GM12878 (cell line): ENCODE data around the gene ARMH1. TPM values are rescaled to one million over a fixed set of nuclear protein-coding genes. Genes with fewer than 3 reads are reported as not detected.

Experiments
- ATAC-seq: fragments of 200-7000 bp; cut with Tn5 transposase; 3 replicates; pipeline ENCODE4 v1.9.1; 2020; ENCODE audit warnings: mild to moderate bottlenecking, moderate library complexity
- BruUV-seq: library from RNA; stranded (reverse); fragments of 400-500 nt; replicated peaks from 2 replicates; lab custom pipeline; 2021; lab: Mats Ljungman, UMichigan
- CTCF ChIA-PET: fragments of 300-600 bp; sonication (Branson Sonifier 250); formaldehyde crosslinking; extraction: SDS; loops from one replicate; lab custom pipeline; 2021; ENCODE audit warnings: inconsistent platforms; lab: Yijun Ruan, JAX
- POLR2A ChIA-PET: fragments of 350-600 bp; formaldehyde crosslinking; extraction: SDS; loops from one replicate; lab custom pipeline; 2021; ENCODE audit warnings: inconsistent platforms; lab: Charles Lee
- RAD21 ChIA-PET: fragments of 300-600 bp; sonication (Branson Sonifier 250); formaldehyde crosslinking; loops from one replicate; lab custom pipeline; 2023; ENCODE audit warnings: antibody characterized with exemption; ENCODE audit not compliant: unreplicated experiment; lab: Charles Lee
- SMC1A ChIA-PET: fragments of 300-600 bp; sonication (Branson Sonifier 250); formaldehyde crosslinking; loops from one replicate; lab custom pipeline; 2023; ENCODE audit not compliant: unreplicated experiment, uncharacterized antibody; lab: Charles Lee
- DNase-seq: peaks from one replicate; pipeline ENCODE4 v3.0.0-alpha.2; 2011; ENCODE audit warnings: low read depth, low spot score
- FAIRE-seq: peaks from 3 replicates; lab custom pipeline; 2011; peaks lifted over from hg19 to GRCh38; lab: Jason Lieb, UNC
- H2AFZ ChIP-seq: 2 replicates; pipeline ENCODE4 v1.6.0; 2011; ENCODE audit warnings: low read depth, low read length, control low read depth; ENCODE audit not compliant: control insufficient read depth
- H3K27ac ChIP-seq: 2 replicates; pipeline ENCODE4 v1.5.1; 2011; ENCODE audit warnings: control low read depth; ENCODE audit not compliant: control insufficient read depth, insufficient read depth
- H3K27me3 ChIP-seq, 2 experiments: replicated peaks in 1 of 2; 2 replicates each; pipeline versions ENCODE4 v1.6.0 to v1.6.1; 2011; ENCODE audit warnings: low read length in 1 of 2; ENCODE audit not compliant: control insufficient read depth in 2 of 2, insufficient read depth in 2 of 2
- H3K36me3 ChIP-seq, 2 experiments: 2 replicates each; pipeline ENCODE4 v1.5.1; 2011; ENCODE audit warnings: low read length in 1 of 2; ENCODE audit not compliant: control insufficient read depth in 2 of 2, insufficient read depth in 2 of 2
- H3K4me1 ChIP-seq: 2 replicates; pipeline ENCODE4 v1.6.1; 2011; ENCODE audit warnings: mild to moderate bottlenecking, low read length, moderate library complexity, mixed read lengths; ENCODE audit not compliant: control insufficient read depth, insufficient read depth
- H3K4me2 ChIP-seq: 2 replicates; pipeline ENCODE4 v1.6.0; 2011; ENCODE audit warnings: control low read depth; ENCODE audit not compliant: control insufficient read depth, insufficient read depth
- H3K4me3 ChIP-seq: fragments of 200-600 bp; sonication (generic); 2 replicates; pipeline ENCODE4 v1.5.1; 2016
- H3K79me2 ChIP-seq: 2 replicates; pipeline ENCODE4 v1.6.0; 2011; ENCODE audit warnings: low read length; ENCODE audit not compliant: control insufficient read depth, insufficient read depth
- H3K9ac ChIP-seq: 2 replicates; pipeline ENCODE4 v1.8.0; 2011; ENCODE audit warnings: low read length, control low read depth, mixed read lengths; ENCODE audit not compliant: control insufficient read depth, insufficient read depth
- H3K9me3 ChIP-seq: replicated peaks from 3 replicates; pipeline ENCODE4 v1.5.1; 2011; ENCODE audit warnings: mild to moderate bottlenecking, low read length; ENCODE audit not compliant: control insufficient read depth, insufficient read depth
- H4K20me1 ChIP-seq: 2 replicates; pipeline ENCODE4 v1.6.0; 2011; ENCODE audit not compliant: control insufficient read depth, insufficient read depth
- BACH1 ChIP-seq: fragments of 450-650 bp; IDR thresholded peaks from 2 replicates; pipeline ENCODE4 v1.6.1; 2017; ENCODE audit warnings: mild to moderate bottlenecking, borderline replicate concordance
- BMI1 ChIP-seq: fragments of 450-650 bp; IDR thresholded peaks from 2 replicates; pipeline ENCODE4 v1.6.1; 2016; ENCODE audit warnings: mild to moderate bottlenecking, moderate library complexity, borderline replicate concordance
- EZH2 ChIP-seq: IDR thresholded peaks from 2 replicates; pipeline ENCODE4 v1.6.1; 2012; ENCODE audit warnings: low read depth, mild to moderate bottlenecking, control low read depth, inconsistent platforms, low read length, borderline replicate concordance; ENCODE audit not compliant: control insufficient read depth
- GATAD2B ChIP-seq: fragments of 450-650 bp; conservative IDR thresholded peaks from 2 replicates; pipeline ENCODE4 v1.6.1; 2017; ENCODE audit warnings: low read depth, mild to moderate bottlenecking, moderate library complexity
- NFYA ChIP-seq: IDR thresholded peaks from 2 replicates; pipeline ENCODE4 v1.6.1; 2011; ENCODE audit warnings: low read depth, mild to moderate bottlenecking, low read length, improper control_type of control experiment, borderline replicate concordance
- PBX3 ChIP-seq: IDR thresholded peaks from 2 replicates; pipeline ENCODE4 v1.6.1; 2011; ENCODE audit warnings: mild to moderate bottlenecking, low read depth, low read length, moderate library complexity; ENCODE audit not compliant: insufficient replicate concordance
- POLR2AphosphoS5 ChIP-seq: IDR thresholded peaks from 2 replicates; pipeline ENCODE4 v1.6.1; 2011; ENCODE audit warnings: mild to moderate bottlenecking, low read length, inconsistent platforms
- RAD21 ChIP-seq: IDR thresholded peaks from 2 replicates; pipeline ENCODE4 v1.6.1; 2011; ENCODE audit warnings: mild to moderate bottlenecking, low read depth, low read length, moderate library complexity; ENCODE audit not compliant: insufficient read depth
- SIX5 ChIP-seq: IDR thresholded peaks from 2 replicates; pipeline ENCODE4 v1.6.1; 2011; ENCODE audit warnings: mild to moderate bottlenecking, low read depth, low read length, moderate library complexity; ENCODE audit not compliant: severe bottlenecking
- SMAD1 ChIP-seq: fragments of 450-650 bp; IDR thresholded peaks from 2 replicates; pipeline ENCODE4 v1.6.1; 2018; ENCODE audit warnings: mild to moderate bottlenecking, low read depth; ENCODE audit not compliant: partially characterized antibody
- SPI1 ChIP-seq: IDR thresholded peaks from 2 replicates; pipeline ENCODE4 v1.6.1; 2011; ENCODE audit warnings: low read depth, mild to moderate bottlenecking, low read length, moderate library complexity, borderline replicate concordance; ENCODE audit not compliant: insufficient read depth
- SREBF2 ChIP-seq: IDR thresholded peaks from 2 replicates; pipeline ENCODE4 v1.6.1; 2012; ENCODE audit warnings: mild to moderate bottlenecking, low read length
- TARDBP ChIP-seq: IDR thresholded peaks from 2 replicates; pipeline ENCODE4 v1.6.1; 2016; ENCODE audit warnings: borderline replicate concordance
- WRNIP1 ChIP-seq: IDR thresholded peaks from 2 replicates; pipeline ENCODE4 v1.6.1; 2011; ENCODE audit warnings: low read depth, low read length, improper control_type of control experiment, borderline replicate concordance
- WGBS: methylation state at CpG from one replicate; pipeline ENCODE4 v1.1.6; 2016; ENCODE audit warnings: low lambda C conversion rate; ENCODE audit not compliant: insufficient replicate concordance, insufficient coverage; ENCODE audit errors: missing lambda C conversion rate; 5-methylcytosine and 5-hydroxymethylcytosine counted together
- in situ Hi-C: fragments of 300-500 bp; cut with MboI; formaldehyde crosslinking; loops from 9 replicates; pipeline ENCODE4 v1.14.3; 2018; ENCODE audit warnings: mixed read lengths
- intact Hi-C: fragments of 100-400 bp; cut with micrococcal nuclease; formaldehyde crosslinking; loops from one replicate; pipeline ENCODE4 v1.14.2; 2022; ENCODE audit not compliant: unreplicated experiment
- polyA plus RNA-seq, 11 experiments: library from polyadenylated mRNA; depleted of rRNA in 4 of 11; unstranded in 6 of 11; stranded (reverse) in 5 of 11; fragments of >200 nt; fragmentation: Nextera tagmentation in 4 of 11; fragmentation: Illumina TruSeq in 1 of 11; extraction: Ambion mirVana in 4 of 11; extraction: Trizol in 1 of 11; gene quantifications; 1 replicate in 1 of 11; 2 replicates in 10 of 11; pipeline versions ENCODE4 v1.2.1 to v1.2.3, GENCODE V29; 2011 to 2016; ENCODE audit warnings: inconsistent platforms in 2 of 11, missing spikeins in 2 of 11, low read depth in 1 of 11
- total RNA-seq, 4 experiments: library from RNA; depleted of rRNA in 3 of 4; stranded (reverse); fragments of >200 nt in 3 of 4; fragmentation: Illumina TruSeq in 1 of 4; extraction: Trizol in 1 of 4; gene quantifications; 2 replicates each; pipeline versions ENCODE4 v1.2.1 to v1.2.3, GENCODE V29; 2013 to 2021
- TF ChIP-seq, protein P1 (sequence below): fragments of 450-650 bp; IDR thresholded peaks from 2 replicates; pipeline ENCODE4 v1.6.1; 2014; ENCODE audit warnings: mild to moderate bottlenecking
- TF ChIP-seq, protein P2 (sequence below): IDR thresholded peaks from 2 replicates; pipeline ENCODE4 v1.6.1; 2012; ENCODE audit warnings: mild to moderate bottlenecking, low read depth, low read length

The ARMH1 gene
- total and polyA plus RNA-seq, 10 of the 15 experiments (the other 5 are each of a cell fraction or from before 2014, with no cell fraction given) = 0.93 to 43.9 (median 8.2) TPM

DNA sequence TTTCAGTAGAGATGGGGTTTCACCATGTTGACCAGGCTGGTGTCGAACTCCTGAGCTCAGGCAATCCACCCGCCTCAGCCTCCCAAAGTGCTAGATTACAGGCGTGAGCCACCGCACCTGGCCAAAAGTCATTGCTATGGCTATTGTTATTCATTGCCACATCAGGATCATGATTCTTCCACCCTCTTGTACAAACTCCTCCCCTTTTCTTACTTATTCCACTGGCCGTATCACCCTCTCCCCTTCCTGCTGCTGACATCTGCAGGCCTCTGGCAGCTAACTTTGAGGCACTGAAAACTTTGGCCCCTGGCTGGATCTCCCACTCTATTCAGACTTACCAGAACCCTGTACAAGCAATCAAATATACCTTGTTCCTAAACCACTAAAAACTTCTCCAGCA is 11.1 kb upstream of the ARMH1 start:
- ChIA-PET SMC1A (interaction anchor here (2.3 kb wide), 1 partner anchor 11 kb away, joined by 7 read pairs; no protein-coding TSS in a partner anchor), CTCF (interaction anchor here (2.8 kb wide), 1 partner anchor 11 kb away, joined by 15 read pairs; no protein-coding TSS in a partner anchor), RAD21 (no interaction called here), POLR2A (interaction anchor here (1.4 kb wide), 1 partner anchor 31 kb away, joined by 6 read pairs; no protein-coding TSS in a partner anchor)
- Histone ChIP-seq H3K9me3 (no peaks in the 10 kb centered on the region), H4K20me1 (no peaks in the 10 kb centered on the region), H3K79me2 (no peaks in the 10 kb centered on the region), H3K9ac (no peak overlapping the region), H2AFZ (no peak overlapping the region), H3K4me2 (no peak overlapping the region), H3K4me3 (no peak overlapping the region), H3K27me3 (no peaks in the 10 kb centered on the region), H3K27ac (no peak overlapping the region), H3K36me3 (no peaks in the 10 kb centered on the region), H3K4me1 (peaks cover 10% of the 10 kb centered on the region)
- ATAC-seq (no peak), DNase-seq (no peak), FAIRE-seq (no peak)
- intact Hi-C loops (no loop called here), in situ Hi-C loops (no loop called here)
- no TSS peak for BruUV-seq
- 96% methylated on average over 5 of the region's 5 CpGs for WGBS
- TF ChIP-seq SIX5 (no peak), SMAD1 (no peak), SPI1 (no peak), WRNIP1 (no peak), NFYA (no peak), EZH2 (no peak), RAD21 (no peak), BMI1 (no peak), SREBF2 (no peak), GATAD2B (no peak), TARDBP (no peak), BACH1 (no peak), POLR2AphosphoS5 (no peak), PBX3 (no peak)
- TF ChIP-seq, protein P1, sequence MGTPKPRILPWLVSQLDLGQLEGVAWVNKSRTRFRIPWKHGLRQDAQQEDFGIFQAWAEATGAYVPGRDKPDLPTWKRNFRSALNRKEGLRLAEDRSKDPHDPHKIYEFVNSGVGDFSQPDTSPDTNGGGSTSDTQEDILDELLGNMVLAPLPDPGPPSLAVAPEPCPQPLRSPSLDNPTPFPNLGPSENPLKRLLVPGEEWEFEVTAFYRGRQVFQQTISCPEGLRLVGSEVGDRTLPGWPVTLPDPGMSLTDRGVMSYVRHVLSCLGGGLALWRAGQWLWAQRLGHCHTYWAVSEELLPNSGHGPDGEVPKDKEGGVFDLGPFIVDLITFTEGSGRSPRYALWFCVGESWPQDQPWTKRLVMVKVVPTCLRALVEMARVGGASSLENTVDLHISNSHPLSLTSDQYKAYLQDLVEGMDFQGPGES = no peak
- TF ChIP-seq, protein P2, sequence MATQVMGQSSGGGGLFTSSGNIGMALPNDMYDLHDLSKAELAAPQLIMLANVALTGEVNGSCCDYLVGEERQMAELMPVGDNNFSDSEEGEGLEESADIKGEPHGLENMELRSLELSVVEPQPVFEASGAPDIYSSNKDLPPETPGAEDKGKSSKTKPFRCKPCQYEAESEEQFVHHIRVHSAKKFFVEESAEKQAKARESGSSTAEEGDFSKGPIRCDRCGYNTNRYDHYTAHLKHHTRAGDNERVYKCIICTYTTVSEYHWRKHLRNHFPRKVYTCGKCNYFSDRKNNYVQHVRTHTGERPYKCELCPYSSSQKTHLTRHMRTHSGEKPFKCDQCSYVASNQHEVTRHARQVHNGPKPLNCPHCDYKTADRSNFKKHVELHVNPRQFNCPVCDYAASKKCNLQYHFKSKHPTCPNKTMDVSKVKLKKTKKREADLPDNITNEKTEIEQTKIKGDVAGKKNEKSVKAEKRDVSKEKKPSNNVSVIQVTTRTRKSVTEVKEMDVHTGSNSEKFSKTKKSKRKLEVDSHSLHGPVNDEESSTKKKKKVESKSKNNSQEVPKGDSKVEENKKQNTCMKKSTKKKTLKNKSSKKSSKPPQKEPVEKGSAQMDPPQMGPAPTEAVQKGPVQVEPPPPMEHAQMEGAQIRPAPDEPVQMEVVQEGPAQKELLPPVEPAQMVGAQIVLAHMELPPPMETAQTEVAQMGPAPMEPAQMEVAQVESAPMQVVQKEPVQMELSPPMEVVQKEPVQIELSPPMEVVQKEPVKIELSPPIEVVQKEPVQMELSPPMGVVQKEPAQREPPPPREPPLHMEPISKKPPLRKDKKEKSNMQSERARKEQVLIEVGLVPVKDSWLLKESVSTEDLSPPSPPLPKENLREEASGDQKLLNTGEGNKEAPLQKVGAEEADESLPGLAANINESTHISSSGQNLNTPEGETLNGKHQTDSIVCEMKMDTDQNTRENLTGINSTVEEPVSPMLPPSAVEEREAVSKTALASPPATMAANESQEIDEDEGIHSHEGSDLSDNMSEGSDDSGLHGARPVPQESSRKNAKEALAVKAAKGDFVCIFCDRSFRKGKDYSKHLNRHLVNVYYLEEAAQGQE = no peak
